HG03135 (cell line): Measurements from ENCODE around the gene NLRP7.
"Not testable (repeated sequence)": the region's sequence is repeated elsewhere in the genome, so short reads cannot be mapped to it uniquely, and the experiment has no call there.

ENCODE experiments used
- ATAC-seq: cut with Tn5 transposase; IDR thresholded peaks from one replicate; pipeline ENCODE4 v1.9.1; 2021; ENCODE audit warnings: mild to moderate bottlenecking, moderate library complexity; ENCODE audit not compliant: unreplicated experiment

The NLRP7 gene

DNA sequence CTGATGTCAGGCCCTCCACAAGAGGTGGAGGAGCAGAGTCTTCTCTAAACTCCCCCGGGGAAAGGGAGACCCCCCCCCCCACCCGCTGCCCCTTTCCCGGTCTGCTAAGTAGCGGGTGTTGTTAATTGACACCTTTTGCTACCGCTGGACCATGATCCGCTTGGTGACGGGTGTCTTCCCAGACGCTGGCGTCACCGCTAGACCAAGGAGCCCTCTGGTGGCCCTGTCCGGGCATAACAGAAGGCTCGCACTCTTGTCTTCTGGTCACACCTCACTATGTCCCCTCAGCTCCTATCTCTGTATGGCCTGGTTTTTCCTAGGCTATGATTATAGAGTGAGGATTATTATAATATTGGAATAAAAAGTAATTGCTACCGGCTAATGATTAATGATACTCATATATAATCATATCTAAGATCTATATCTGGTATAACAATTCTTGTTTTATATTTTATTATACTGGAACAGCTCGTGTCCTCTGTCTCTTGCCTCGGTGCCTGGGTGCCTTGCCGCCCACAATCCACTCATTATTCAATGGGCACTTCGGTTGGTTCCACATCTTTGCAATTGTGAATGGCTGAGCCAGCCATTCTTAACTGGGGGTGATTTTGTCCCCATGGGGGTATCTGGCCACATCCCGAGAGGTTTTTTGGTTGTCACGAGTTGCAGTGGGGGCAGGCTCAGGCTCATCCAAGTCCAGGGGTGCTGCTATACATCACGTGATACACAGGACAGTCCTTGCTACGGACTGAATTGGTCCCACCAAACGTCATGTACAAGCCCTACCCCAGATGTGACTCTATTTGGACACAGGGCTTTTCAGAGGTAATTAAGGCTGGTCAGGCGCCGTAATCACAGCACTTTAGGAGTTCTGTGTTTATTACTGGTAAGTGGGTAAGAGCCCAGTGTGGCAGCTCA is 27.4 kb downstream of the NLRP7 start:
- ATAC-seq, result not testable (repeated sequence)

DNA sequence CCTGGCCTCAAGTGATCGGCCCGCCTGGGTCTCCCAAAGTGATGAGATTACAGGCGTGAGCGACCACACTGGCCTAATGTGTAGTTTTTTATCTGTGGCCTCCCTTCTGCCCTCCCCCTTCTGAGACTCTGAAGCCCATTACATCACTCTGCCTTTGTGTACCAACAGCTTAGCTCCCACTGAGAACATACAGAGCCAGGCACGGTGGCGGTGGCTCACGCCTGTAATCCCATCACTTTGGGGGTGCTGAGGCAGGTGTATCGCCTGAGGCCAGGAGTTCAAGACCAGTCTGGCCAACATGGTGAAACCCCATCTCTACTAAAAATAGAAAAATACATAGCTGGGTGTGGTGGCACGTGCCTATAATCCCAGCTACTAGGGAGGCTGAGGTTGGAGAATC is 28.8 kb downstream of the NLRP7 start:
- ATAC-seq, result no peak

GRCh38 chr19:54916822-54917221 is 30.5 kb downstream of the NLRP7 start:
- ATAC-seq, result no peak

- not testable (repeated sequence) for ATAC-seq
These were observed 39.4 kb downstream of the NLRP7 start for GRCh38 chr19:54907899-54908298.

- ATAC-seq, result no peak
These were observed 40.5 kb downstream of the NLRP7 start for GRCh38 chr19:54906819-54907218.

- no peak for ATAC-seq
These were observed 41.4 kb downstream of the NLRP7 start, which contains the start of gene NCR1 for GRCh38 chr19:54905803-54906511. Gene NCR1 (plus strand): TSS chr19:54906148. CDS start chr19:54906188, 40 bp downstream.

GRCh38 chr19:54905421-54905802 is 41.9 kb downstream of the NLRP7 start:
- ATAC-seq, result no peak

GRCh38 chr19:54904261-54904660 is 43.1 kb downstream of the NLRP7 start:
- not testable (repeated sequence) for ATAC-seq

DNA sequence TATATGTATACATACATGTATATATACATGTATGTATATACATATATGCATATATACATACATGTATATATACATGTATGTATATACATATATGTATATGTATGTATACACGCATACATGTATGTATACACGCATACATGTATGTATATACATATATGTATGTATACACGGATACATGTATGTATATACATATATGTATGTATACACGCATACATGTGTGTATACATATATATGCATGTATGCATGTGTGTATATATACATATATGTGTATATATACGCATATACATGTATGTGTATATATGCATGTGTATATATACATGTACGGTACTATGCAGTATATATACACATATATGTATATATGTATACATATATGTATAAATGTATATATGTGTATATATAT is 44.0 kb downstream of the NLRP7 start:
- no peak for ATAC-seq

- no peak for ATAC-seq
These were observed 45.3 kb downstream of the NLRP7 start for GRCh38 chr19:54902061-54902460.

- not testable (repeated sequence) for ATAC-seq
These were observed 46.2 kb downstream of the NLRP7 start for GRCh38 chr19:54901153-54901552.

GRCh38 chr19:54899646-54900045 is 47.7 kb downstream of the NLRP7 start:
- ATAC-seq, result not testable (repeated sequence)

- ATAC-seq, result not testable (repeated sequence)
These were observed 48.6 kb downstream of the NLRP7 start for GRCh38 chr19:54898685-54899084.

DNA sequence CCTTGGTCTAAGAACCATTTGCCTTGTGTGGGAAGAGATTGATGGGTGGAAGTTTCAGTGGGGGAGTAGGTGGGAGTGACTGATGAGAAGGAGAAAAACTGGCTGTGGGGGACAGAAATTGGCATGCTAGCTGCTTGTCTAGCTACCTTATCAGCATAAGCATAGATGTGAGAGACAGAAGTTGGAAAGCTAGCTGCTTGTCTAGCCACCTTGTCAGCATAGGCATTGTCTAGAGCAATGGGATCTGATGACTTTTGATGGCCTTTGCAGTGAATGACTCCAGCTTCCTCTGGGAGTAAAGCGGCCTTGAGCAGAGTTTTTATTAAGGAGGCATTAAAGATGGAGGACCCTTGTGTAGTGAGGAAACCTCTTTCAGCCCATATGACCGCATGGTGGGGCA is 51.3 kb downstream of the NLRP7 start:
- ATAC-seq, result no peak

DNA sequence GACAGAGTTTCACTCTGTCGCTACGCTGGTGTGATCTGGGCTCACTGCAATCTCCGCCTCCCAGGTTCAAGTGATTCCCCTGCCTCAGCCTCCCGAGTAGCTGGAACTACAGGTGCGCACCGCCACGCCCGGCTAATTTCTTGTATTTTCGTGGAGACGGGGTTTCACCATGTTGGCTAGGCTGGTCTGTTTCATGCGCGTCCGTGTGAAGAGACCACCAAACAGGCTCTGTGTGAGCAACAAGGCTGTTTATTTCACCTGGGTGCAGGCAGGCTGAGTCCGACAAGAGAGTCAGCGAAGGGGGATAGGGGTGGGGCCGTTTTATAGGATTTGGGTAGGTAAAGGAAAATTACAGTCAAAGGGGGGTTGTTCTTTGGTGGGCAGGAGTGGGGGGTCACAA is 53.2 kb downstream of the NLRP7 start:
- not testable (repeated sequence) for ATAC-seq

GRCh38 chr19:54893406-54893805 is 53.9 kb downstream of the NLRP7 start:
- no peak for ATAC-seq

DNA sequence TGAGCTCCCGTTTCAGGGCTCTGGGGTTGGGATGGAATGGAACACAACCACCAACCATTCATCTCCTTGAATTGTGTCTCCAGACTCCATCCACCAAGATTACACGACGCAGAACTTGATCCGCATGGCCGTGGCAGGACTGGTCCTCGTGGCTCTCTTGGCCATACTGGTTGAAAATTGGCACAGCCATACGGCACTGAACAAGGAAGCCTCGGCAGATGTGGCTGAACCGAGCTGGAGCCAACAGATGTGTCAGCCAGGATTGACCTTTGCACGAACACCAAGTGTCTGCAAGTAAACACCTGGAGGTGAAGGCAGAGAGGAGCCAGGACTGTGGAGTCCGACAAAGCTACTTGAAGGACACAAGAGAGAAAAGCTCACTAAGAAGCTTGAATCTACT is 57.8 kb downstream of the NLRP7 start:
- ATAC-seq, result no peak

- no peak for ATAC-seq
These were observed 59.1 kb downstream of the NLRP7 start for GRCh38 chr19:54888239-54888638.

DNA sequence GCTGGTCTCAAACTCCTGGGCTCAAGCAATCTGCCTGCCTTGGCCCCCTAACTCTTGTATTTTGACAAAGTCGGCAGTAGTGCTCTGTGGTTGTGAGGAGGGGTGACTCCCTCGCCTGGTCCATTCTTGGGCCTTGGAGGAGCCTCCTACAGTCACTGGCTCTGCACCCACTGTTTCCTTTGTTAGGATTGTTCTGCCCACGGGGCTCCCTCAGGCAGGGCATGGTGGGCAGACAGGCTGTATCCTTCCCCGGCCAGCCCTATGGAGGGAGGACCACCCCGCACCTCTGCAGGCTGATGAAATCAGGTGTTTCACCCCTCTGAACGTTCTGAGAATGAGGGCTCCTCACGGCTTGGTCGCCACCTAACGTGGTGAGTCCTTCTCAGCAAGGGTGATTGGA is 64.1 kb downstream of the NLRP7 start:
- ATAC-seq, result no peak

DNA sequence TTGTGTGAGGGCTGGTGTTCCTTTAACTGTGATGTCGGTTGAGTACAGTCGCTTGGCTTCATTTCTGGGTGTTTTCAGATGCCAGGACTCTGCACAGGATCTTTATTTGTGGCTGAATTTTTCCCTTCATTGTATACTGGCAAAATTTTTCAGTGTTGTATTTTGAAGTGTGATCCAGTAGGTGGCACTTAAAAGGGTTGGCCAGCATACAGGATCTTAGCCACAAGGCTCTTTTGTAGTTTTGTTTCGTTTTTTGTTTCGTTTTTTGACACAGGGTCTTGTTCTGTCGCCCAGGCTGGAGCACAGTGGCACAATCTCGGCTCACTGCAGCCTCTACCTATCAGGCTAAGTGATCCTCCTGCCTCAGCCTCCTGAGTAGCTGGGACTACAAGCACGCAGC is 64.6 kb downstream of the NLRP7 start:
- ATAC-seq, result no peak

DNA sequence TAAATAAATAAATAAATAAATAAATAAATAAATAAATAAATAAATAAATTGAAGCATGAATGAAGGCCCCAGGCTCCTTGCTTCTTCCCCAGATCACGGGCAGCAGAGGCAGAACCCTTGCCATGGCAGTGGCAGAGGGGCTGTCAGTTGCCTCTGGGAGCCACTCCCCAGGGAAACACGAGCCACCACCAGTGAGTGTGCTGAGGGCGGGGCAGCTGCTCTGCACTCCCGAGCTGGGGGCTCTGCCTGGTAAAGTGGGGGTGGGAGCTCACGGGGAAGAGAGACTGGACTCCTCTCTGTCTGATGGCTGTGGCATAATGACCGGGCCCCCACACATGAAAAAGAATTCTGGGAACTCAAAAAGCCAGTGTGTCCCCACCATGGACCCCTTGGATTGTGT is 65.4 kb downstream of the NLRP7 start:
- ATAC-seq, result no peak

DNA sequence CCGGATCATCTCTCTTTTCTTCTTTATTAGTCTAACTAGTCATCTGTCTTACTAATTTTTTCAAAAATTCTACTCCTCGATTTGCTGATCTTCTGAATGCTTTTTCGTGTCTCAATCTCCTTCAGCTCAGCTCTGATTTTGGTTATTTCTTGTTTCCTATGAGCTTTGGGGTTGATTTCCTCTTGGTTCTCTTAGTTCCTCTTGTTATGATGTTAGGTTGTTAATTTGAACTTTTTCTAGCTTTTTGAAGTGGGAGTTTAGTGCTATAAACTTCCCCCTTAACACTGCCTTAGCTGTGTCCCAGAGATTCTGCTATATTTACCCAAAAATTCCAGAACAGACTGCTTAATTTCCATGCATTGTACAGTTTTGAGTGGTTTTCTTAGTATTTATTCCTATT is 69.9 kb downstream of the NLRP7 start:
- ATAC-seq, result no peak
